GM21737 (cell line): ENCODE data around the gene DLK1.

Experiments
- ATAC-seq: cut with Tn5 transposase; IDR thresholded peaks from one replicate; pipeline ENCODE4 v1.9.1; 2021; ENCODE audit warnings: mild to moderate bottlenecking, moderate library complexity; ENCODE audit not compliant: unreplicated experiment

DLK1 gene

DNA sequence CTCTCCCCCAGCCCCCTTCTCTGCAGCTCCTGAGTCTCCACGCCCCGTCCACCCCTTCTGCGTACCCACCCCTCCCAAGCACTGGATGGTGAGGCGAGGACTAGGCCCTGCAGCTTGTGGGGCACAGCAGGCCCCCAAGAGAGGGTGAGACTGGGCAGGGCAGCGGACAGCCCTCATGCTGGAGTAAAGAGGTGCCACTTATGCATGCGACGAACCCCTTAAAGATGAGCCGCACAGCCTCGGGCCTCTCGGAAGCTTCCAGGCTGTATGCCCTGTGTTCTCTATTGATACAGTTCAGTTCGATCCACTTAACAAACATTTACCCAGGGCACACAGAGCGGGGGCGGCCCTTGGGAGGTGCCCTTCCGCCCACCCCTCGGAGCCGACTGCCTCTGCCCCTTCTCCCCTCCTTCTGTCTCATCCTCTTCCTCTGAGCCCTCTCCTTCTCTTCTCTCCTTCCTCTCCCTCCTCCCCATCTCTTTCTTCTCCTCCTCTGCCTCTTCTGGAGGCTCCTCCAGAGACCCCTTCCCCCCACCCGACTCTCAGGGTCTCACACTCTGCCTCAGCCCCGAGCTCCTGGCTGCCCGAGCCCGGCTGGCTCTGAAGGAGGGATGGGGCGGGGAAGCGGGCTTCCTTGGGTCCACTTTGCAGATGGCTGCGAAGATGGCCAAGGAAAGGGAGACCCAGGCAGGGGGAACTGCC, 32.7 kb upstream of the DLK1 start:
- no peak for ATAC-seq

DNA sequence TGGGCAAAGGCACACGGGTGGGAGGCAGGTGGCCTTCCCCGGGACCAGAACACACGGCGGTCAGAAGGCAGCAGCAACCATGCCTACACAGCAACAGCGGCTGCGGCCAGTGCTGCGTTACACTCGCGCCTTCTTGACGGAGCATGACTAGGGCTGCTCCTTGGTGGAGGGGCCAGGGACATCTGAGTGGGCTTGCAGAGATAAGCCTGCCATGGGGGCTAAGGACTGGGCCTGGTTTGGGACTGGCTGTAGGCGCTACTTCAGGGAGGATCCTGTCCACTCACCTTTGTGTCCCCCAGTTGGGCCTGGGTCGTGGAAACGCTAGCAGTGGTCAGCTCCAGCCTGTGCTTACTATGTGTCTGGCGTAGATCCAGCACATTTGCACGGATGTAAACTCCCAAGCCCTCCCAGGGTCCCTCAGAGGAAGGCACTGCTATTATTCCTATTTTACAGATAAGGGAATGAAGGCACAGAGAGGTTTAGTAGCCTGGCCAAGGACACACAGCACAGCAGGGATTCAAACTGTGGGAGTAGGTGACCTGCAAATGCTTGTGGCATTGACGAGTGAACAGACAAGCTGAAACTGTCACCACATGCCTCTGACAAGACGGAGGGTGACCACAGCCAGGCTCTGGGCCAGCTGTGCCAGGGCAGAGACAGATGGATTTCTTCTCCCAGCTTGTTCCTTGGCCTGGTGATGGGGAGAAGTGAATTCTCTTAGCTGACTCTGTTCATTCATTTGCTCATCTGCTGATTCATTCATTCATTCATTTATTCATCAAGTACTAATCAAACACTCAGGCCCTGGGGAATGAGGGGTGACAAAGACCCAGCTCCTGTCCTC, 31.9 kb upstream of the DLK1 start:
- ATAC-seq: no peak

DNA sequence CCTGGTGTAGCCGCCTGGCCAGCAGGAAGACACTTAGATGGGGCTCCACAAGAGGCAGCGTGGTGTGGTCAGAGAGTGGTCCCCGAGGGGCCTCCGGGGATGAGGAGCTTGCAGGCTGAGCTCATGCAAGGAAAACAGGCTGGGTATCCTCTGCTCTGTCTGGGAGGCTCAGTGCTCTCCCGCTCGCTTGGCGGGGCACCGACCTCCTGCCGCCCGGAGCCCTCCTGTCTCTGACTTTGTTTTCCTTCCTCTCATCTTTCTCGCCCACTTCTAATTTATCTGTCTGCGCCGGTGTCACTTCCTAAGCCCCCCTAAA, 31.3 kb upstream of the DLK1 start:
- no peak for ATAC-seq

DNA sequence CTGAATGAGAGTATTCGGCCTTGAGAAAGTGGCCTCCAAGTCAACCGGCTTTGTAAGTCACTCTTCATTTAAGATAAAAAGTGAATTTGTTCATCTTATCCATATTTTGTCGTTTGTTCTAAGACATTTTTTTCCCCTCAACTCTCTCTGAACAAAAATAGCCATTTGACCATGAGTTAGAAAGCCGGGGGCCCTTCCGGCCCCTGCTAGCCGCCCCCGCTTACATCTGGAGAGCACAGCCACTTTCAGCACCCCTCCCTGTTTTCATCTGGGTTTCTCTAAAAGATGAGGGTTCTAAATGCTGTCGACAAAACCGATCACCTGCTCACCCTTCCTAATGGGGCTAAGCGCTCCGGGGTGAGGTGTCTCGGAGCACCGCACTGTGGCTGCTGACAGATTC, 30.7 kb upstream of the DLK1 start:
- no peak for ATAC-seq

DNA sequence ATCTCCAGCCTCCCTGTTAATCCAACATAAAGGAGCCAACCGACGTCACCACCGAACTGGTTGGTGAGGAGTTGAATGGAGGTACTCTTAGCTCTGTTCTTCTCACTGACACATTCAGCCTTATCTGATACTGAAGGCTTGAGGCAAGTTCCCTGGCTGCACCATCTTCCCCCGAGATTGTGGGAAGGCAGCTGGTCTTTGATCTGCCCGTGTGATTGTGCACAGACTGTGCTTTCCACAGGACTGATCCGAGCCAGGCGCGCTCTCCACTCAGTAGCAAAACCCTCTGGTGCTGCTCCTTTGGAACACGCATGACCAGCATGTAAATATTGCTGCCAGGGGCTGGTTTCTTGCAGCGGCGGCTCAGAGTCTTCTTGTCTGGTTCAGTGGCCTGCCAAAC, 30.1 kb upstream of the DLK1 start:
- ATAC-seq: no peak

DNA sequence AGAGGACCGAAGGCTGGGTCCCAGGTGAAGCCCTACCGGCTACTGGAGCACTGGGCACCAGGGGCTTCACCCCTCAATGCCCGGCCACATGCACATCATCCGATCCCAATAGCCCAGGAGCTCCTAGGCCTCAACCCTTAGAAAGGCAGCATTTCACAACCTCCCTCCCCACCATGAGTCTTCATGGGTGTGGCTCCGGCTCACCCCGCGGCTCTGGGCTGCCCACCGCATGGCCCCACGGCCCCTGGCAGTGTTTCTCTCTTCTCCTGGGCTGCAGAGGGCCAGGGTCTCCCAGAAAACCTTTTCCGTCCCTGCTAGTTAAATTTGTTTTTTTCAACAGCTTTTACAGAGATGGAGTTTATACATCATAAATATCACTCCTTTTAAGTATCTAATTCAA, 28.6 kb upstream of the DLK1 start:
- ATAC-seq: no peak

DNA sequence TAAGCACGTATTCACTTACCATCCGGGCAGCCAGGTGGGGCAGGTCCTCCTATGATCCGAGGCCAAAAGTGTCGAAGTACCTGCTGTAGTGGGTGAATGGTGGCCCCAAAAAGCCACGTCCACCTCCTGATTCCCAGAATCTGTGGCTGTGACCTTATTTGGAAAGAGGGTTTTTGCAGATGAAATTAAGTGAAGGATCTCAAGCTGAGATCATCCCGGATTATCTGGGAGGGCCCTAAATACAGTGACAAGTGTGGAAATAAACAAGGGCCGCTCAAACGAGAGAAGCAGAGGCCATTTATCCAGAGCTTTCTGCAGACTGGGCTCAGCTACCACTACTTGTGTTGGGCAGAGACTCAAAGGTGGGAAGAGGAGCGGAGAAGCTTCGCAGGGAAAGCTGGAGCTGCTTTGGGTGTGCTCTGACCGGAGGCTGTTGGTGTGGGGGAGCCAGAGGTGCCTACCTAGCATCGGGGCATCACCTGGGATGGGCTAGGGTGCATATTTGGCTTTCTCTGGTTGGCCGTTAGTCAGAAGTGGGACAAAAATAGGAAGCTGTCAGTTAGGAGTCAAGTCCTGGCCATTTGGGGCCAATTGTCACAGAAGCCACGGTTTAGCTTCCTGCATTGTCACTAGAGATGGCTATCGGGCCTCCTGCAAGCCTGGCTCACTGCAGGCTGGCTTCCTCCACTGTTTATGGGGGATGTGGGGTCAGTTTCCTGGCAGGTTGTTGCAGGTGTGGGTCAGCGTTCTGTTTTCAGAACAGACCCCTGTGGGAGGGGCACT, 27.8 kb upstream of the DLK1 start:
- no peak for ATAC-seq

DNA sequence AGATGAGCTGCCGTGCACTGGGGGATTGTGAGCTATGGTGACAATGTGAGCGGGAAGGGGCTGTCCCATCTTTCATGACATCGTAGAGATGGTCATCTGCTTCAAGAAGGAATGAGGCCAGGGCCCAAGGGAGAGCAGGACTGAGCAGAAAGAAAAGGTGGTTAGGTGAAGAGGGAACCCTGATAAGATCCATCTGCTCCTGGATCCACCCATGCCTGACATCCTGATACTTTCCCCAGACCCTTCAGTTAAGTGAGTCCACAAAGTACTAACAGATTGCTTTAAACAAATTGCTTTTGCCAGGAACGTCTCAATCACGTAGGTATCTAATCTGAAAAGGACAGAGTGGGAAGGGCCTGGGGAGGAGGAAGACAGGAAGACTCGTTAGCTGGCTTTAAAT, 25.4 kb upstream of the DLK1 start:
- no peak for ATAC-seq

DNA sequence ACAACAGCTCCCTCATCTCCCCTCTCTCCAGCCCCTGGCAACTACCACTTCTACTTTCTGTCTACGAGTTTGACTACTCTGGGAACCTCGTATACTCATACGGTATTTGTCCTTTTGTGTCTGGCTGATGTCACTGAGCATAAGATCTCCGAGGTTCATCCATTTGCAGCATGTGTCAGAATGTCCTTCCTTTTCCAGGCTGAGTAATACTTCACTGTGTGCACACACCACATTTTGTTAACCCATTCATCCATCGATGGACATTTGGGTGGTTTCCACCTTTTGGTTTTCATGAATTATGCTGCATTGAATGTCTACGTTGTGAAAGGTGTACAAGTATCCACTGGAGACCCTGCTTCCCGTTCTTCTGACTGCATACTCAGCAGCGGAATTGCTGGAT, 24.1 kb upstream of the DLK1 start:
- ATAC-seq: no peak

DNA sequence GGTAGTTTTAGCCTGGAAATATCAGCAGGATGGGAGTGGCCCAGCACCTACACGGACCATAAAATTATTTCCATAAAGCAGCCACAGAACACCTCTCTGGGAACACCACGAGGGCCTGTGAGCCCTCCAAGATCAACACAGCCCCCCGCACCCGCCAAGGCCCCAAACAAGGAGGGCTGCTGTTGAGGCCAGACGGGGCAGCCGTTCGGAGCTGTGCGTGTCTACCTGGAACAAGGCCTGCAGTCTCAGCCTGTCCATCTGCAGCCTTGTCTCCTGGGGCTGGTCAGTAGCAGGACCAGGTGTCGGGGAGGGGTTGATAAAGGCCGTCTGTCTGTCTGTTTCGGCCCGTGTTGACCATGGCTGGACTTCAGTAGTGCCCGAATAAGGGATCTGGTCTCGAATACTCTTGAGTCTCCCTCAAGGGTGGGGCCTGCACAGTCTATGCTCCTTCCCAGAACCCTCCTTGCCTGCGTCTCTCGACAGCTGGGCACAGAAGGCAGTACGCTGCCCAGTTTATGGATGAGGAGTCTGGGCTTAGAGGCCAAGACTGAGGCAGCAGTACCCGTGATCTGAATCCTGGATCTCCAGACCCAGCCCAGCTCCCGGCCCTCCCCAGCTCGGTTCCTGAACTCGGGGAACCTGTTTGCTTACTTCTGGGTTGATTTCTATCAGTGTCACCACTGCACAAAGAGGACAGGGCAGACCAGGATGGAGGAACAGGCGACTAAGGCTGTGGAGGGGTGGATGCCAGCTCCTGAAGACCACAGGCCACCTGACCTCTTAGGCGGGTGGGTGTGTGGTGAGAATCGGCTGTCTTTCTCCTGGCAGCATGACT, 23.1 kb upstream of the DLK1 start:
- no peak for ATAC-seq

DNA sequence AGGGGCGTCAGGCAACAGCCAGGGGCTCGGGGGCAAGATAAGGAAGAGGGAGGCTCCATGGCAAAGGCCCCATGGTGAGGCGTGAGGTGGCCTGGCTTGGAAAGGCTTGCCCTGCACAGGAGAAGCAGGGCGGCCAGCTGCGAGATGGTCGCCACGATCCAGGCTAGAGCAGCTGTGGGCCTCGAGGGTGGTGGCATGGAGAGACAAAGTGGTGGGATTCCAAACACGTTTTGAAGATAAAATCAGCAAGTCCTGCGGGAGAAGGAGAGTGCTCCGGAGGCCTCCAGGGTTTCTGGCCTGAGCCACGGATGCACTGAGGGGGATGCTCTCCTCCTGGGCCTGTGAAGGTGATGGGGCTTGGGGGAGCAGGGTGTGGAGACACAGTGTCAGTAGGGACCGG, 20.5 kb upstream of the DLK1 start:
- no peak for ATAC-seq

DNA sequence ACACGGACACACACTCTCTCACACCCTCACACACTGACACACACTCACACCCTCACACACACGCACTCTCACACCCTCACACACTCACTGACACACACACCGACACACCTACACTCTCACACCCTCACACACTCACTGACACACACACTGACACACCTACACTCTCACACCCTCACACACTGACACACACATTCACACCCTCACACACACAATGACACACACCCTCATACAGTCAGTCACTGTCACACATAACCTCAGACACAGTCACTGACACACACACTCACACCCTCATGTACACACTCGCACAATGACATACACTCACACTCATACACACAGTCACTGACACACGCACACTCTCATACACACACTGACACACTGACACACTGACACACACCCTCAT, 19.8 kb upstream of the DLK1 start:
- ATAC-seq: no peak

DNA sequence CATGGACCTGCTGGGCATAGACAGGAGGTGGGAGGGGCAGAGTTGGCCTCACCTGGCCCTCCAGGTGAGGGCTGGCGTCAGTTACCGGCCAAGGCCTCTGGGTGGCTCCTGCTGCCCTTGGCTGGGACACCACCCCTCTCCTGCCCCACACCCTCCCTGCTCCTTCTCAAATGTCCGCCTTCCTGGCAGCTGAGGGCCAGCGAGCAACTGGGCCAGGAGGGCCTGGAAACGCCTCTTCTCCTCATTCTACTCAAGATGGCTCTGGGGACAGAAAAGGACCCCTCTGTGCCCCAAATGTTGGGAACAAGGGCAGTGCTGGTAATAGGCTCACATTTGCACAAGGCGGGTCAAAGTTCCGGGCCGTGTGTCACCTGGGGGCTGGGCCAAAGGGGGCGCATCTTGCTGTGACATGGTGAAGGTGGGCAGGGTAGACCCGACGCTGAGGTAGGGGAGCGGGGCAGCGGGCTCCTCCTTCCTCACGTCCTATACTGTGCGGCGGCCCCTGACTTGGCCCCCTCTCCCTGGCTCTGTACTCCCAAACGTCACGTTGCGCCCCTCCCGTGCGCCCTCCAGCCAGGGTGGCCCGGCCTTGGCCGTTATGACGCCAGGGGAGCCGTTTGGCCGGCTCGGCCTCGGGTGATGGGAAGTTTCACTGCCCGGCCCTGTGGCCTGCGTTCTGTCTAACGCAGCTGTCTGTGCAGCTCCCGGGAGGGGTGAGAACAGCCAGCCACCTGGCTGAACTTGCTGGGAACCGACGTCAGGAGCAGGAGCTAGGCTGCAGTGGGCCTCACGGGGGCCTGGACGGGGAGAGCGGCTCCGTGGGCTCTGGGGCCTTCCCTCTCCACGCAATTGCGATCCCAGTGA, 18.0 kb upstream of the DLK1 start:
- ATAC-seq: no peak

DNA sequence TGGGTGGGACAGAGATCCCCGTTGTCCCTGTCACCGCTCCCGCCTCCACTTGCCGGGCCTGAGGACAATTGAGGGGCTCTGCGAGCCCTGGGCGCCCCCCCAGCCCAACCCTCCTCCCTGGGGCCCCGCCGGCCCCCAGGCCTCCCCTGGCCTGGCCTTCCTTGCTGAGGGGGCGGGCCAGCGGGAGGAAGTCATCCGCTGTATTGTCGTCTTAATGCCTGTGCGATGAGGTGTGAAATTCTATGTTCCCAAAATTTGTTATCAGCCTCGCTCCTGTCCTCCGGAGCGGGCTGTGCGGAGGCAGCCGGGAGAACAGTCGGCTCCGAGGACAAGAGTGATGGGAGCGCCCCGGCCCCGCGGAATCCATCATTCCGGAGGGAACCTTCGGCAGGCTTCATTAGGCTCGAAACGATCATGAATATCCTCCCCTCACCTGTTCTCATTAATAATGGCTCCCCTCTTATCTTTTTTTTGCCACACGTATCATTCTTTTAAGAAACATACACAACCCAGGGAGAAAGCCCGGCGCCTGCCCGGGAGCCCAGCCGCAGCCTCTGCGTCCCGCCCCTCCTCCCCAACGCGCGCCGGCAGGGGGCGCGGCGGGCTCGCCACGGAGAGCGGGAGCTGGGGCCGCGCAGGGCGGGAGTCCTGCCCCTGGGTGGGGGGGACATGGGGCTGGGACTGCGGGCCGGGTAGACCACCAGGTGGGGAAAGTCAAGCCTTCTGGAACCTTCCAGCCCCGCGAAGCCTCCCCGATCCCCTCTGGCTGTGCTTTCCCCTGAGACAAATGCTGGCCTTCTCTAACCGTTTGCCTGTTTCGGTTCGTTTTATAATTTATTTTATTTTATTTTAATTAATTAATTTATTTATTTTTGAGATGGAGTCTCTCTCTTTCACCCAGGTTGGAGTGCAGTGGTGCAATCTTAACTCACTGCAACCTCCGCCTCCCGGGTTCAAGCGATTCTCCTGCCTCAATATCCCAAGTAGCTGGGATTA, 17.1 kb upstream of the DLK1 start:
- ATAC-seq: no peak

DNA sequence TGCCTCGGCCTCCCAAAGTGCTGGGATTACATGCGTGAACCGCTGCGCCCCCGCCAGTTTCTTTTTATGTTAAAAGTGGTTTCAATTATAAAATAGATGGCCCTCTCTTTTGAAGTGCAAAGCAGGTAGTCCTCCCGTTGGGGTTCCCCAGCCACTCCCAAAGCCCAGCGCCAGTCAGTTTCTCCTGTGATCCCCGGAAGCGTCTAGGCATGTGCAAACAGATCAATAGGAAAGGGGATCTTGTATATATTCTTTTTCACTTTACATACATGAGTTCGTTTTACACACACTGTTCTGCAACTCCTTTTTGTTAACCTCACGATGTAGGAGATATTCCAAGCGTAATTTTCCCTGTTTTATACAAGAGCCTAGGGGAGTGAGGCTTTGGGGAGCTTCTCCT, 16.3 kb upstream of the DLK1 start:
- no peak for ATAC-seq

DNA sequence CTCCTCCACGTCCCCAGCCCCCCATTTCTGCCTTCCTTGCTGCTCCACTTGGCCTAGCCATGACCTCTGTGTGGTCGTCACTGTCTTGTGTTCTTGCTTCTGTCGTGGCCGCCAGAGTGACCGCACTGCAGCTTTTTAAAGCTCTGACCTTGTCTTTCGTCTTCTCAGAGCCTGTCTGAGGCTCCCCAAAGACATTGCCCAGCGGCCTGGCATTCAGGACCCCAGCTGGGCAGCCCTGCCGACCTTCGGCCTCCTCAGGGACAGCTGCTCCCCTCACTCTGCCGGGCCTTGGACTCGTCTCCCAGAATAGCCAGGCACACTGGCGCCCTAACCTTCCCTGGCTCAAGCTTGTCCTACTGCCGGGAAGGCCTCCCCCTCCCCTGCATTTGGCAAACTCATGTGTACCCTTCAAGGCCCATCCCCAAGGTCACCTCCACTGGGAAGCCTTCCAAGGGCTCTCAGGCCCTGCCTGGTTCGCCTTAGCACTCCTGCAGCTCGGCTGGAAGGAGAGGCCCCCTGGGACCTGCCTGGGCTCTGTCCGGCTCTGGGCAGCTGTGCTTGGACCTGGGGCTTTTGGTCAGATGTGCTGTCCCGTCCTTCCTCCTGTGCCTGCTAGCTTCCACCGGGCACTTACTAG, 15.7 kb upstream of the DLK1 start:
- ATAC-seq: no peak

DNA sequence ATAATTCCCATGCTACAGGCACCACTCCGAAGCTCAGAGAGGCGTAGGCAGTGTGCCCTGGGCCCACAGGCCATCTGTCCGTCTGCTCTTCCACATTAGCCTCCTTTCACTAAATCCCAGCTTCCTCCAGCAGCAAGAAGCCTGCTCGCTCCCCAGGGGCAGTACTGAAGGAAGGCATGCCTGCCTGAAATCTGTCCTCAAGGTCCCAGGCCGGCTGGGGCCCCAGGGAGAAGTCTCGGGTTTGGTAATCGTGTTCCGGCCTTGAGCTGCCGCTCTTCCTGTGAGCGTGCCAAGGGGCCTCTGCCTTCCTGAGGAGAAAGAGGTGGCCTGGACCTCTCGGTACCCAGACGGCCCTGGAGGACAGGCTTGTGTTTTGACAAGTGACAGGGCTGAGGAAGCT, 15.2 kb upstream of the DLK1 start:
- no peak for ATAC-seq

DNA sequence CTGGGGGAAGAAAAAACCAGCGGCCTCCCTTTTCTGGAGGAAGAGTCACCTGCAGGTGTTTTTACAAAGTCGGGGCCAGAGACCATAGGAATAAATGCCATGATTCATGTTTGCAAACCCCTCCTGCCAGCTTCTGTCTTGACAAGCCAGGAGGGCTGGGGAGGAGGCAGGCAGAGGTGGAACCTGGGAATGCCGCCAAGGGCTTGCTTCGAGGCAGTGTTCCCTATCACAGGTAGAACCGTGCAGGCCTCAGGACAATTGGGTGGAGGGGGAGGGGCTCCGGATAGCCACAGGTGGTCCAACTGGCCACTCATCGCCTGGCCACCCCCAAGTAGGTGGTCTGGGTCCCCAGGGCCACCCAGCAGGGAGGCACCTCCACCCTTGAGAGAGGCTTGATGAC, 14.2 kb upstream of the DLK1 start:
- no peak for ATAC-seq

DNA sequence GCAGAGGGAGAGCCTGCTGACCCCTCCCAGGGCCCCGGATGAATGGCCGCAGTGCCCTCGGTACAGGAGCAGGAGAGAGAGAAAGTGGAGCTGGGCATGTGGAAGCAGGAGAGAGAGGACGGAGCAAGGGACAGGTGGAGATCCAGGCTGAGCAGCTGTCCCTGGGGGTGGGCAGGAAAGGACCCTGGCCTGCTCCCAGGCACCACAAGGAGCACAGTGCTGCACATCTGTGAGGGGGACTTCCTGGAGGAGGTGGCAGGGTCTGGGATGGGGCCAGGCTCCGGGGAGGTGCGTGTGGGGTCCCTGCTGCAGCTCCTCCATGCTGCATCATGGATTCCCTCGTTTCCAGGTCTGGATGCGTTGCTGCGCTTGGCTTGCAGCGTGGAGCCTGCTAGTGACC, 13.0 kb upstream of the DLK1 start:
- no peak for ATAC-seq
